Activated CD8-positive, alpha-beta memory T cell treated with anti-CD3 and anti-CD28 coated beads for 48 hours (primary cell): ENCODE results near the gene PHACTR3.

Experiments
- DNase-seq, 3 experiments: peaks; one replicate each; pipeline ENCODE4 v3.0.0-alpha.2; 2020; ENCODE audit warnings: low read depth in 2 of 3, low spot score in 2 of 3

PHACTR3 gene

GRCh38 chr20:59573837-59574236 lies 30.5 kb upstream of the PHACTR3 start:
- DNase-seq: no peak

DNA sequence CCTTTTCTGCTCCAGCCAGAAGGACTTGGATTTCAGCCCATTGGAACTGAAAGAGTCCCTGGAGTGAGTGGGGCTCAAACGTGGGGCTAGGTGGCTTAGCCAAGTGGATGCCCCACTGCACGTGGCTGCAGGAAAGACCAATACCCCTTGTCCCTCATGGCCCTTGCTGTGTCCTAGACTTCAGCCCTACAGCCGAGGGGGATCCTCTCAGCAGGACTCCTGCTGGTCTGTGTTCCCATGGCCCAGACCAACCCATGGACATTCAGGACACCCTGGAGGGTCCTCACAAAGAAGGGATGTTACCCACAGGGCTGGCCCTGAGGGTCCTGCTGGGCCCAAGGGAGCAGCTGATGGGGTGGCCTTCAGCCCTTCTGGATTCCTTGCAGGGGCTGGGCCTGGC lies 30.0 kb upstream of the PHACTR3 start:
- no peak for DNase-seq

- DNase-seq: no peak
These were observed 29.1 kb upstream of the PHACTR3 start for GRCh38 chr20:59575216-59575615.

DNA sequence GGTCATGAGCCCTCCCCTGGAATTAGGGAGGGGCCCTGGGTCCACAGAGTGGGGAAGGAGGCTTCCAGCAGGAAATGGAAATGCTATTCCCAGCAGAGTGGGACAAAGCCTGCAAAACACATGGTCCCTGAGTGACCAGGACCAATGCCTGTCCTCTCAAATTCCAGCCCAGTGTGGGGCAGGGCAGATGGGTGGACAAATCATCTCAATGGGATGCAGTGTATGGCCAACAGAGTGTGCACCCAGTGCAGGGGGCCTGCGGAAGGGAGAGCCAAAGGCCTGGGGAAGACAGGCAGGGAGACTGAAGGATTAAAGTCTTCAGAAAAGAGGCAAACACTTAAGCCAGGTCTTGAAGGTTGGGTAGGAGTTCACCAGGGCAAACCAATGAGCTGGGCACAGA lies 28.7 kb upstream of the PHACTR3 start:
- no peak for DNase-seq

DNA sequence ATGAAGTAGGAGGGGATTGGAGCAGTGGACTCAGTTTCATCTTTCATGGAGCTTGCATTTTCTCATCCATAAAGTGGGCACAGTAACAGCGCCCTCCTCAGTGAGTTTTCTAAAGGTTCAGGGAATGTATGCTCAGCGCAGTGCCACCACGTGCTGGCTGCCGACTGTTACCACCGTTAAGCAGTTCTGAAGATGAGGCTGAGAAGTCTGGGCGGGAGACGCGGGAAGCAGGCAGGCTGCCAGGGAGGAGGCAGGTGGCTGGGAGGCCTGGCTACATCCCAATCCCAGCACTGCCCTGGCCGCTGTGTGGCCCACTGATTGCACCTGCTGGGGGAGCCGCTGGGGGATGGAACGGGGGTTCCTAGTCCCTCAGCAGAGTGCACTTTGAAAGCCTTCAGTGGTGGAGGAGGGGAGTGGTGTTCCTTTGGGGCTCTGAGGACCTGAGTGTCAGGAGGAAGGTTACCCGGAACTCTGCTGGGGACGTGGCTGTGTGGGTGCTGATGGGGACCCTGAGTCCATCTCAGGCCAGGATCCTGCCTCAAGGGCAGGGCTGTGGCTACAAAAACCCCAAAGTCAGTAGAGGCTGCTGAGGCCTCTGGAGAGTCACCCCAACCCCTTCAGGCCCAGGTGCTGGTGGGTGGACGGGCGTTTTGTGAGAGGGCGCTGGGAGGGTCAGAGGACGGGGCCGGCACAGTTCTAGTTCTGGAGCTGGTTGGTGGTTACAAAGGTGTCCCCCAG lies 28.0 kb upstream of the PHACTR3 start:
- DNase-seq: no peak

DNA sequence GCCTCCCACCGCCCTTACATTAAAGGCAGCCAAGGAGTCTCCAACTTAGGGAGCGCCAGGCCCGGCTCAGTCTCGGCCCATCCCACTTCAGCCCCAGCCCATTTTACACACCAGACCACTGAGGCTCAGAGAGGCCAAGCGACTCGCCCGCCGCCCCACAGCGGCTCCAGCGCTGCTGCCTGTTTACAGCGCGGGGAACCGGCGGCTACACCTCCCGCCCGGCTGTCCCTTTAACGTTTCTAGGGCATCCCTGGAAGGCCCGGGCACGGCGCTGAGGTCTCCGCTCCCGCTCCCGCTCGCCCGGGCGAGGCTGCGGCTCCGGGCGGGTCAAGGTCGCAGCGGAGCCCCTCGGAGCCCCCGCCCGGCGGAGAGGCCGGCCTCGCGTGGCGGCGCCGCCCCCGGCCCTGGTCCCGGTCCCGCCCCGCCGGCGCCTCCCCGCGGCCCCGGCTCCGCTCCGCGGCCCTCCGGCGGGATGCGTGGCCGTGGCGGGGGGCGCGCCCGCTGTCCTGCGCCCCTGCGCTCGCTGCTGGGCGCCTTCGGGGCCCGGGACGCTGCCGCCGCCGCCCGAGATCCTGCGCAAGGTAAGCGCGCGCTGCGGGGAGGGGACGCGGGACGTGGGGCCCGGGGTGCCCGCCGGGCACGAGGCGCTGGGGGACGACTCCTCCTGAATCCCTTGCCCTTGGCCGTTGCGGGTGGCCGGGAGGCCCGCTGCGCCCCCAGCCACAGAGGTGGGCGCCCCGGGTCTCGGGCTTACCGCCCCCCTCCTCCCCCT lies 27.1 kb upstream of the PHACTR3 start:
- DNase-seq: no peak

GRCh38 chr20:59577809-59578435 lies 26.4 kb upstream of the PHACTR3 start:
- no peak for DNase-seq

DNA sequence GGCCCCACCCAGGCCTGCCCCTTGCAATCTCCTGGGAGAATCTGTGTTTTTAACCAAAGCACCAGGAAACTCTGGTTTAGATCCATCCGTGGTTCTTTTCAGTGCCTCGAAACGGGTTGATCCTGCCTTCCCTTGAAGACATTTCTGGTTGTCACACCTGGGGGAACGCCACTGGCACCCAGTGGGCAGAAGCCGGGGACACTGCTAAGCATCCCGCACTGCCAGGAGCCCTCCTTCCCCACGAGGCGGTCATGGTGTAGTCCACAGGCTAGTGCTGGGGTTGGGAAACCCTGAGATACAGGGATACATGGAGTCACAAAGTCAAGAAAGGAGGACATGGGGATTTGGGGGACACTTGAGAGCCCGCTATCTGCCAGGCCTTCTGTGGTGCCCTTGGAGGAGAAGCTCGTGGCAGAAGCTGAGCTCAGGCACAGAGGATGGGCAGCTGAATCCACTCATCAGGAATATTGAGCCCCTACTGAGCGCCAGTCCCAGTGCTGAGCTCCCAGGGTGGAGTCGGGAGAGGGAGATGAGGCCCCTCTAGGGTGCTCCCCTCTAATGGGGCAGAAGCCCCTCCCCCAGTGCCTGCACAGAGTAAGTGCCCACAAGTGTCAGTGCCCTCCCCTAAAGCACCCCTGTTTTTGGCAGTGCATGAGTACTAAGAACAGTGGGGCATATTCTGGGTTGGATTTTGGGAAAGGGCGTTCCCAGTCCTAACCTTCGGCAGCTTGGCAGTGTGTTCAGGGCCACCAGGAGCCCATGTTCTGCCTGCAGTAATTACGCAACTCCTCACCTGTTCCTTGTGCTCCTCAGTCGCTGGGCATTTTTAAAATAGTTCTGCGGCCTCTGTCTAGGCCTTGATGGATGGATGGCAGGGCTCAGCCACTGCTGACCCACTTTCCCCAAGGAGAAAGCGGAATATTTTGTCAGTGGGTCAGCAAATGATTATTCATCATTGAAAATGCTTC lies 25.6 kb upstream of the PHACTR3 start:
- no peak for DNase-seq

GRCh38 chr20:59579404-59580145 lies 24.8 kb upstream of the PHACTR3 start:
- no peak for DNase-seq

GRCh38 chr20:59580146-59580946 lies 24.0 kb upstream of the PHACTR3 start:
- DNase-seq: no peak

DNA sequence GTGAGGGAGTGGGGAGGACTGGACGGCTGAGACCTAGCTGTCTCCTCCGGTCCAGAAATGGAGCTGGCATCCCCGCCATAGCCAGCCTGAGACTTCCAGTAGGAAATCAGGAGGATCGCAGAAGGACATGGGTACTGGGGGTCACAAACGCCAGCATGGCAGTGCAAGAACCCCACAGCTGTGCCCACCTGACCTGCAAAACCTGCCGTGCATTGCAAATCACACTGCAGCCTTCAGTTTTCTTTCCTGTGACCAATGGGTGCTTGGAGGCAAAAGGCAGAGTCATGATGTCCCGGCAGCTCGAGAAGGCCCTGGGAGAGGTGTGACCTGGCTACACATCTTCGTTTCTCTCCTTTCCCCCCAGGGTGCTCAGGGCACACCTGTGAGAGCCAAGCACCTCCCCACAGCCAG lies 23.3 kb upstream of the PHACTR3 start:
- DNase-seq: no peak

DNA sequence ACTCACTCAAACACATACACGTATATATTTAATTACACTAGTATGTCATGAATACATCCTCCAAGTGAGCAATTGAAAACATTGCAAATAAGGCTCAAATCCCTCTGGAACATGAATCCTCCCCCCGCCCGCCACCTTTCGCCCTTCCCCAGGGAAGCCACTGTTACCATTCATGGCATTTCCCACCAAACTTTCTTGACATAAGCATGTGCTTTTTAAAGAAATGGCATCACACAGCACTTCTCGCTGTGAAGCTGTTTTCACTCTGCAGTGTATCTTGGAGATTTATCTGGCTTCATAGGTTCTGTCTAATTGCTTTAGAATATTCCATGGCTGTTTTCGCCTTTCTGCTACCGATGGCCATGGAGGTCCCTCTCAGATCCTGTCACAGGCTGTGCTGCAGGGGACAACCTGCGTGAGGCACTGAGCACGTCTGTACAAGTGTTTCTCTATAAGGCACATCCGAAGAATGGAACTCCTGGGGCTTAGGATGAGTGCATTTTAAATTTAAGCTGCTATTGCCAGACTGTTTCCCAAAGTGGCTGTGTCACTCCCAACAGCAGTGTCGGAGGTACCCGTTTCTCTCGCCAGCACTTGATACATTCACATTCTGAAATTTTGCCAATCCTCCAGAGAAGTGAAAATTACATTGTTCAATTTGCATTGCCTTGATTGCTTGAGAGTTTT lies 22.2 kb upstream of the PHACTR3 start:
- no peak for DNase-seq

DNA sequence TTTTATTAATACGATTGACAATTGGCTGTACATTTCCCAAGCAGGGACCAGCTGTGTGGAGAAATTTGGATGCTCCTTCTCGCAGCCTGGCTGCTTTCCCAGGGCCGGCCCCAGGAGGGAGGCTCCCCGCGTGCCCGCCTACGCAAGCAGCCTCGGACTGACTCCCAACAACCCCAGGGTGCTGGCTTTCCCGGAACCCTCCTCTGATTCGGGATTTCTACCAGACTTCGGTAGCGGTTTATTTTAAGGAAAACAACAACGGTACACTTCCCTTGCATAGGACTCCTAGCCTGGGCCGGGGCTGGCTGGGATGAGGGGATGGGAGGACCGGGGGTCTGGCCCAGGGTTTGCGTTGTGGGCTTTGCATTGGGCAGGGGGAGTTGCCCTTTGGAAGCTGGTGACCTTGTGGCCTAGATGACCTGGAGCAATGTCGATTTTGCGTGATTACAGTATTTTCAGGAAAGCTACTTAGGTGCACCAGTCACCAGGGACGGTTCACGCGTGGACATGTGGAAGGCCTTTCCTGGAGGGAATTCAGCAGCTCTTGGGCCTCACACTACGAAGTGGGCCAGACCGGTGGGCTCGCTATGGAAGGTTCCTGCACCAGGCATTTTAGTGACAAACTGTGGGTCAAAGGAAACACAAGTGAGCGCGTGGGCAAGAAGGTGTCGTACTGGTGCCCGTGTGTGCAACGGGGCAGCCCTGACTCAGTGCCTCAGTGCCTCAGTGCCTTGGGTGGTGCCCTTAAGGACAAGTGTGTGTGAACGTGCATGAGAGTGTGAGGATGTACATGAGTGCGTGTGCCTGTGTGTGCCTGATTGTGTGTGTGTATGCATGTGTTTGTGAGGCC lies 20.7 kb upstream of the PHACTR3 start:
- no peak for DNase-seq

DNA sequence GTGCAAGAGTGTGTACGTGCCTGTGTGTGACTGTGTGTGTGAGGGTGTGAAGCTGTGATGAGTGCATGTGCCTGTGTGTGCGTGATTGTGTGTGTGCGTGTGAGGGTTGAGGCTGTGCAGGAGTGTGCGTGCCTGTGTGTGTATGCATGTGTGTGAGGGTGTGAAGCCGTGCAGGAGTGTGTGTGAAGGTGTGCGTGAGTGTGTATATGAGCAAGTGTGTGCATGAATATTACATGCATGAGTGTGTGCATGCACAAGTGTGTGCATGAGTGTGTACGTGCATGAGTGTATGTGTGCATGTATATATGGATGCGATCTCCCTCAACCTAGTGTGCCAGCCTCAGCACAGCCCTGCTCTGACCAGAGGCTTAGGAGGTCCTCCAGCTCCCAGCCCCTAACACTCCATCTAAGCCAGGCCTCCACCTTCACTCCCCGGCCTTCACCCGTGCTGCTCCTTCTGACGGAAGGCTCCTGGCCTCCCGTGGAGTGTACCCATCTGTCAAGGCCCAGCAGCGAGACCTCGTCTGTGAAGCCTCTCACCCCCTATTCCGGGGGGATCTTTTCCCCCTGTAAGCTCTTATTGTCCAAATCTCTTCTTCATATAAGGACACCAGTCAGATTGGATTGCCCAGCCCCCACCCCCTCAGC lies 19.9 kb upstream of the PHACTR3 start:
- no peak for DNase-seq

GRCh38 chr20:59585714-59586409 lies 18.5 kb upstream of the PHACTR3 start:
- no peak for DNase-seq

- no peak for DNase-seq
These were observed 17.7 kb upstream of the PHACTR3 start for GRCh38 chr20:59586613-59587012.

GRCh38 chr20:59587570-59587969 lies 16.8 kb upstream of the PHACTR3 start:
- no peak for DNase-seq
